ENCODE measurements around the gene GNPAT.

GNPAT gene

DNA sequence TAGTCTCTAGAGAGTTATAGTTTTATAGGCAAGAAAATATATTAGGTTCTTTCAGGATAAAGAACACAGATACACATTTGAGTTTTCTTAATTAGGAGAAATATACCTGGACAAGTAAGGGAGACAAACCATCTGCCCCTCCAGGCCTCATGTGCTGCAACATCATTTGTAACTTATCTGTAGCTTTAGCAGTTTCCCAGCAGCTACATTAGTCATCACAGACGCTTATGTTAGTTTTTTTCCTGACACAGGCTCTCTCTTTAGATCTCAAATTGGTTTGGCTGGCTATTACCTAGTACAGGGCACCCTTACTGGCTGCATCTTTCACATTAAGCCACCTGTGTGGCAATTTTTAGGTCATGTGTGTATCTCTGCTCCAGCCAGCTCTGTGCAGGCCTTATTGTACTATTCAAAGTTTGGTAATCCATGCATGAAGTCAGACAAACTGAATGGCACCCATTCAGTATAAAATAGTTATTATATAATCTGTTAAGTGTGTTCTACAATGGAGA, 25.9 kb downstream of the GNPAT start:
- no peak for DNase-seq (ENCODE audit: low read depth)
- no peak overlapping the region for H3K4me3 ChIP-seq (ENCODE audit: low read depth, low read length)
- TF ChIP-seq, protein P1, sequence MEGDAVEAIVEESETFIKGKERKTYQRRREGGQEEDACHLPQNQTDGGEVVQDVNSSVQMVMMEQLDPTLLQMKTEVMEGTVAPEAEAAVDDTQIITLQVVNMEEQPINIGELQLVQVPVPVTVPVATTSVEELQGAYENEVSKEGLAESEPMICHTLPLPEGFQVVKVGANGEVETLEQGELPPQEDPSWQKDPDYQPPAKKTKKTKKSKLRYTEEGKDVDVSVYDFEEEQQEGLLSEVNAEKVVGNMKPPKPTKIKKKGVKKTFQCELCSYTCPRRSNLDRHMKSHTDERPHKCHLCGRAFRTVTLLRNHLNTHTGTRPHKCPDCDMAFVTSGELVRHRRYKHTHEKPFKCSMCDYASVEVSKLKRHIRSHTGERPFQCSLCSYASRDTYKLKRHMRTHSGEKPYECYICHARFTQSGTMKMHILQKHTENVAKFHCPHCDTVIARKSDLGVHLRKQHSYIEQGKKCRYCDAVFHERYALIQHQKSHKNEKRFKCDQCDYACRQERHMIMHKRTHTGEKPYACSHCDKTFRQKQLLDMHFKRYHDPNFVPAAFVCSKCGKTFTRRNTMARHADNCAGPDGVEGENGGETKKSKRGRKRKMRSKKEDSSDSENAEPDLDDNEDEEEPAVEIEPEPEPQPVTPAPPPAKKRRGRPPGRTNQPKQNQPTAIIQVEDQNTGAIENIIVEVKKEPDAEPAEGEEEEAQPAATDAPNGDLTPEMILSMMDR (IDR thresholded peaks at IDR 0.05; ENCODE audit: insufficient read depth, low read depth, low read length, missing control alignments) = no peak

DNA sequence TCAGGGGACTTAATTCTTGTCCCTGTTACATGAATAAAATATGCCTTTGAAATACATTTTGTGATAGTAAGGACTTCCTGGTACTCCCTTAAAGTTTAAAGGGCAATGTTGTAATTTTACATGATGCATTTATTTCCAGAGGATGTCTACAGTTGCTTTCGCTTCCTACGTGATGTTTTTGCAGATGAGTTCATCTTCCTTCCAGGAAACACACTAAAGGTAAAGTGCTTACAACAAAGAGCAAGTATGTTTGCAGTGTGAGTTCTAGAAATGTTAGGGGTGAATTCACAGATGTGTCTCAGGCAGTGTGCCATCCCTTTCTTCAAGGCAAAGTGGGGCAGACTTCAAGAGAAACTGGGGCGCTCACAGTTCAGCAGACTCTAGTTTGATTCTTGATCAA, 31.2 kb downstream of the GNPAT start:
- H3K4me3 ChIP-seq (ENCODE audit: low read depth, low read length) = no peak overlapping the region
- no peak for DNase-seq (ENCODE audit: low read depth)

DNA sequence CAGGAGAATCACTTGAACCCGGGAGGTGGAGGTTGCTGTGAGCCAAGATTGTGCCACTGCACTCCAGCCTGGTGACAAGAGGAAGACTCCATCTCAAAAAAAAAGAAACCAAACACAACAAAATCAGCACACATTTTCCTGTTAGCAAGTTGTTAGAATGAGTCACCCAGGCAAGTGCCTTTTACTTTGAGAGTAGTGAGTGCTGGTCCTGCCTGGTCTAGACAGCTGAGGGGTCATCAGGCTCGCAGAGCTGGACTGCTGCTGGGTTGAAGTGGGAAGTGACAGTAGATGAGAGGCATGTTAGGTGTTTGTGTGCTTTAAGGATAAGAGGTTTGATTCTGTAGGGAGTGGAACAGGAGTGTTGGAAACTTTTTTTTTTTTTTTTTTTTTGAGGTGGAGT, 31.9 kb downstream of the GNPAT start:
- TF ChIP-seq, protein P1 (IDR thresholded peaks at IDR 0.05; ENCODE audit: insufficient read depth, low read depth, low read length, missing control alignments) = no peak
- no peak overlapping the region for H3K4me3 ChIP-seq (ENCODE audit: low read depth, low read length)
- no peak for DNase-seq (ENCODE audit: low read depth)

More for the DNA sequence above, 31.2 kb downstream of the GNPAT start:
- TF ChIP-seq, protein P1 (IDR thresholded peaks at IDR 0.05; ENCODE audit: insufficient read depth, low read depth, low read length, missing control alignments) = no peak

GRCh38 chr1:231274119-231274825, 33.3 kb downstream of the GNPAT start:
- TF ChIP-seq, protein P1 (IDR thresholded peaks at IDR 0.05; ENCODE audit: insufficient read depth, low read depth, low read length, missing control alignments) = no peak
- DNase-seq (ENCODE audit: low read depth) = no peak
- H3K4me3 ChIP-seq (ENCODE audit: low read depth, low read length) = no peak overlapping the region

- no peak for DNase-seq (ENCODE audit: low read depth)
- H3K4me3 ChIP-seq (ENCODE audit: low read depth, low read length) = no peak overlapping the region
- TF ChIP-seq, protein P1 (IDR thresholded peaks at IDR 0.05; ENCODE audit: insufficient read depth, low read depth, low read length, missing control alignments) = no peak
Observed at GRCh38 chr1:231278100-231278790, 37.2 kb downstream of the GNPAT start.

DNA sequence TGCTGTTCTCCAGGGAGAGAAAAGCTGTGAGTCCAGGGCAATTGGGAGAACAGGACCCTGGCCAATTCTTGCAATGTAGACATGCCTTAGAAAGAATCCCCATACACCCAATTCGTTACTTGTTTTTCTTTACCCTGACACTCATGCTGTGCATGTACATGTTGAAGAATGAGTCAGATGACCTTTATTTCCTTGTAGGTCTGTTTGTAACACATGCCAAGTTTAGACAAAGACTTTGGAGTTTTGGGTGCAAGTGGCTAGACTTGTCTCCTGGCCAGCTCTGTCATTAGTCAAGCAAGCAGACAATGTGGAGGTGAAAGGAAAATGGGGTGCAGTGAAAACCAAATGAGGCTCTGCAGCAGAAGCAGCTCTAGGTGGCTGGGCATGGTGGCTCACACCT, 38.1 kb downstream of the GNPAT start:
- no peak for DNase-seq (ENCODE audit: low read depth)
- TF ChIP-seq, protein P1 (IDR thresholded peaks at IDR 0.05; ENCODE audit: insufficient read depth, low read depth, low read length, missing control alignments) = no peak
- H3K4me3 ChIP-seq (ENCODE audit: low read depth, low read length) = no peak overlapping the region
